SK-N-SH treated with all-trans-retinoic acid at 6 μM for 48 hours (cell line): Measurements from ENCODE around the gene DDX24.

Experiments
- ATAC-seq: fragments of 200-7000 bp; cut with Tn5 transposase; 3 replicates; pipeline ENCODE4 v1.9.1; 2020; ENCODE audit warnings: mild to moderate bottlenecking, moderate library complexity
- ARNTL ChIP-seq: fragments of 450-650 bp; formaldehyde crosslinking; IDR thresholded peaks from 2 replicates; pipeline ENCODE4 v1.5.0; 2020; ENCODE audit warnings: low read depth, mild to moderate bottlenecking, moderate library complexity, borderline replicate concordance
- BACH2 ChIP-seq: fragments of 250-450 bp; sonication (Bioruptor Pico); IDR thresholded peaks from 2 replicates; pipeline ENCODE4 v1.9.0; 2021; ENCODE audit warnings: mild to moderate bottlenecking, borderline replicate concordance
- CSDC2 ChIP-seq: fragments of 250-450 bp; sonication (Bioruptor Pico); IDR thresholded peaks from 2 replicates; pipeline ENCODE4 v1.5.0; 2020; ENCODE audit warnings: mild to moderate bottlenecking, moderate library complexity
- ESRRG ChIP-seq: fragments of 250-450 bp; sonication (Bioruptor Pico); IDR thresholded peaks from 2 replicates; pipeline ENCODE4 v1.6.1; 2021; ENCODE audit warnings: mild to moderate bottlenecking
- GLIS3 ChIP-seq: fragments of 250-450 bp; sonication (Bioruptor Pico); IDR thresholded peaks from 2 replicates; pipeline ENCODE4 v1.5.0; 2020; ENCODE audit warnings: mild to moderate bottlenecking, moderate library complexity
- ISL1 ChIP-seq: fragments of 250-450 bp; sonication (Bioruptor Pico); IDR thresholded peaks from 2 replicates; pipeline ENCODE4 v2.1.2; 2022; ENCODE audit warnings: mild to moderate bottlenecking, moderate library complexity
- OSR1 ChIP-seq: fragments of 250-450 bp; sonication (Bioruptor Pico); IDR thresholded peaks from 2 replicates; pipeline ENCODE4 v1.8.0; 2022; ENCODE audit warnings: moderate library complexity, mild to moderate bottlenecking, inconsistent platforms
- PPARA ChIP-seq: fragments of 250-450 bp; sonication (Bioruptor Pico); IDR thresholded peaks from 2 replicates; pipeline ENCODE4 v1.5.0; 2020; ENCODE audit warnings: mild to moderate bottlenecking, borderline replicate concordance
- RARB ChIP-seq: fragments of 250-450 bp; sonication (Bioruptor Pico); IDR thresholded peaks from 2 replicates; pipeline ENCODE4 v1.8.0; 2021; ENCODE audit warnings: mild to moderate bottlenecking, moderate library complexity
- SNAI2 ChIP-seq: fragments of 250-450 bp; sonication (Bioruptor Pico); IDR thresholded peaks from 2 replicates; pipeline ENCODE4 v1.5.0; 2020; ENCODE audit warnings: mild to moderate bottlenecking, moderate library complexity
- TCF4 ChIP-seq: fragments of 250-450 bp; sonication (Bioruptor Pico); IDR thresholded peaks from 2 replicates; pipeline ENCODE4 v1.8.0; 2021; ENCODE audit warnings: mild to moderate bottlenecking, moderate library complexity, borderline replicate concordance
- TOX ChIP-seq: fragments of 250-450 bp; sonication (Bioruptor Pico); IDR thresholded peaks from 2 replicates; pipeline ENCODE4 v1.8.0; 2021; ENCODE audit warnings: mild to moderate bottlenecking, moderate library complexity, borderline replicate concordance
- ZC3H10 ChIP-seq: fragments of 250-450 bp; sonication (Bioruptor Pico); IDR thresholded peaks from 2 replicates; pipeline ENCODE4 v1.5.1; 2021; ENCODE audit warnings: mild to moderate bottlenecking, moderate library complexity
- ZFP3 ChIP-seq: fragments of 250-450 bp; sonication (Bioruptor Pico); IDR thresholded peaks from 2 replicates; pipeline ENCODE4 v1.5.0; 2020; ENCODE audit warnings: mild to moderate bottlenecking, moderate library complexity
- ZFP30 ChIP-seq: fragments of 450-650 bp; formaldehyde crosslinking; IDR thresholded peaks from 2 replicates; pipeline ENCODE4 v1.5.0; 2022; ENCODE audit warnings: mild to moderate bottlenecking, moderate library complexity
- ZNF565 ChIP-seq: fragments of 450-650 bp; formaldehyde crosslinking; conservative IDR thresholded peaks from 2 replicates; pipeline ENCODE4 v1.5.0; 2020; ENCODE audit warnings: low read depth, mild to moderate bottlenecking, moderate library complexity
- ZNF8 ChIP-seq: fragments of 450-650 bp; formaldehyde crosslinking; IDR thresholded peaks from 2 replicates; pipeline ENCODE4 v1.5.0; 2020; ENCODE audit warnings: mild to moderate bottlenecking, moderate library complexity
- TF ChIP-seq, protein P1 (sequence below): fragments of 250-450 bp; sonication (Bioruptor Pico); IDR thresholded peaks from 2 replicates; pipeline ENCODE4 v1.5.1; 2020; ENCODE audit warnings: low read depth, mild to moderate bottlenecking, moderate library complexity
- TF ChIP-seq, protein P2 (sequence below): fragments of 250-450 bp; sonication (Bioruptor Pico); IDR thresholded peaks from 2 replicates; pipeline ENCODE4 v1.8.0; 2020; ENCODE audit warnings: mild to moderate bottlenecking, moderate library complexity, borderline replicate concordance
- TF ChIP-seq, protein P3 (sequence below): fragments of 250-450 bp; sonication (Bioruptor Pico); IDR thresholded peaks from 2 replicates; pipeline ENCODE4 v1.8.0; 2021; ENCODE audit warnings: low read depth, mild to moderate bottlenecking, moderate library complexity, borderline replicate concordance
- TF ChIP-seq, protein P4 (sequence below): fragments of 250-450 bp; sonication (Bioruptor Pico); IDR thresholded peaks from 2 replicates; pipeline ENCODE4 v1.5.0; 2020; ENCODE audit warnings: mild to moderate bottlenecking, moderate library complexity

Gene DDX24

DNA sequence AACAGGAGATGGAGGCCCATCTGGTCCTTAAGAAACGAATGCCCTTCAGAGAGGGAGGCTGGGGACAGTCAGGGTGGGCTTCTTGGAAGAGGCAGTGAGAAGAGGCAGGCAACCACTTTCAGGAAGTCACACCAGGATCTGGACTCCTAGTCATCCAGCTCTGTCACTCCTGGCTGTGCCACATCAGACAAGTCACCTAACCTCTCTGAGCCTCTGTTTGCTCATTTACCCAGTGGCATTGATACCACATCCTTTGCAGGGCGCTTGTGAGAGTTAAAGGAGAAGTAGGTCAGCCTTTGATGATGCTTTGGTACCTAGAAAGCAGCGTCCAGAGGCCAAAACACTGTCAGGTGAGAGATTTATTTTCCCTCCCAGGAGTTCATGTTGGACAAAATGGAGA lies 72.8 kb downstream of the DDX24 start:
- TF ChIP-seq ZC3H10 (CRISPR knock-in tag), result no peak
- TF ChIP-seq PPARA, result no peak
- TF ChIP-seq RARB (CRISPR knock-in tag), result no peak
- no peak for TF ChIP-seq TOX (CRISPR knock-in tag)
- TF ChIP-seq, protein P1, sequence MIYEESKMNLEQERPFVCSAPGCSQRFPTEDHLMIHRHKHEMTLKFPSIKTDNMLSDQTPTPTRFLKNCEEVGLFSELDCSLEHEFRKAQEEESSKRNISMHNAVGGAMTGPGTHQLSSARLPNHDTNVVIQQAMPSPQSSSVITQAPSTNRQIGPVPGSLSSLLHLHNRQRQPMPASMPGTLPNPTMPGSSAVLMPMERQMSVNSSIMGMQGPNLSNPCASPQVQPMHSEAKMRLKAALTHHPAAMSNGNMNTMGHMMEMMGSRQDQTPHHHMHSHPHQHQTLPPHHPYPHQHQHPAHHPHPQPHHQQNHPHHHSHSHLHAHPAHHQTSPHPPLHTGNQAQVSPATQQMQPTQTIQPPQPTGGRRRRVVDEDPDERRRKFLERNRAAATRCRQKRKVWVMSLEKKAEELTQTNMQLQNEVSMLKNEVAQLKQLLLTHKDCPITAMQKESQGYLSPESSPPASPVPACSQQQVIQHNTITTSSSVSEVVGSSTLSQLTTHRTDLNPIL (CRISPR knock-in tag), result no peak
- TF ChIP-seq, protein P2, sequence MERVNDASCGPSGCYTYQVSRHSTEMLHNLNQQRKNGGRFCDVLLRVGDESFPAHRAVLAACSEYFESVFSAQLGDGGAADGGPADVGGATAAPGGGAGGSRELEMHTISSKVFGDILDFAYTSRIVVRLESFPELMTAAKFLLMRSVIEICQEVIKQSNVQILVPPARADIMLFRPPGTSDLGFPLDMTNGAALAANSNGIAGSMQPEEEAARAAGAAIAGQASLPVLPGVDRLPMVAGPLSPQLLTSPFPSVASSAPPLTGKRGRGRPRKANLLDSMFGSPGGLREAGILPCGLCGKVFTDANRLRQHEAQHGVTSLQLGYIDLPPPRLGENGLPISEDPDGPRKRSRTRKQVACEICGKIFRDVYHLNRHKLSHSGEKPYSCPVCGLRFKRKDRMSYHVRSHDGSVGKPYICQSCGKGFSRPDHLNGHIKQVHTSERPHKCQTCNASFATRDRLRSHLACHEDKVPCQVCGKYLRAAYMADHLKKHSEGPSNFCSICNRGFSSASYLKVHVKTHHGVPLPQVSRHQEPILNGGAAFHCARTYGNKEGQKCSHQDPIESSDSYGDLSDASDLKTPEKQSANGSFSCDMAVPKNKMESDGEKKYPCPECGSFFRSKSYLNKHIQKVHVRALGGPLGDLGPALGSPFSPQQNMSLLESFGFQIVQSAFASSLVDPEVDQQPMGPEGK (CRISPR knock-in tag), result no peak
- no peak for TF ChIP-seq ZFP3
- TF ChIP-seq ZNF565 (CRISPR knock-in tag), result no peak
- no peak for TF ChIP-seq BACH2 (CRISPR knock-in tag)
- no peak for TF ChIP-seq ZNF8
- TF ChIP-seq, protein P3, sequence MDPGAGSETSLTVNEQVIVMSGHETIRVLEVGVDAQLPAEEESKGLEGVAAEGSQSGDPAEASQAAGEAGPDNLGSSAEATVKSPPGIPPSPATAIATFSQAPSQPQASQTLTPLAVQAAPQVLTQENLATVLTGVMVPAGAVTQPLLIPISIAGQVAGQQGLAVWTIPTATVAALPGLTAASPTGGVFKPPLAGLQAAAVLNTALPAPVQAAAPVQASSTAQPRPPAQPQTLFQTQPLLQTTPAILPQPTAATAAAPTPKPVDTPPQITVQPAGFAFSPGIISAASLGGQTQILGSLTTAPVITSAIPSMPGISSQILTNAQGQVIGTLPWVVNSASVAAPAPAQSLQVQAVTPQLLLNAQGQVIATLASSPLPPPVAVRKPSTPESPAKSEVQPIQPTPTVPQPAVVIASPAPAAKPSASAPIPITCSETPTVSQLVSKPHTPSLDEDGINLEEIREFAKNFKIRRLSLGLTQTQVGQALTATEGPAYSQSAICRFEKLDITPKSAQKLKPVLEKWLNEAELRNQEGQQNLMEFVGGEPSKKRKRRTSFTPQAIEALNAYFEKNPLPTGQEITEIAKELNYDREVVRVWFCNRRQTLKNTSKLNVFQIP (CRISPR knock-in tag), result no peak
- no peak for TF ChIP-seq ESRRG (CRISPR knock-in tag)
- TF ChIP-seq GLIS3, result no peak
- no peak for TF ChIP-seq TCF4 (CRISPR knock-in tag)
- TF ChIP-seq ARNTL (CRISPR knock-in tag), result no peak
- no peak for TF ChIP-seq CSDC2 (CRISPR knock-in tag)
- TF ChIP-seq ZFP30 (CRISPR knock-in tag), result no peak
- TF ChIP-seq OSR1 (CRISPR knock-in tag), result no peak
- TF ChIP-seq, all 23 proteins: peak for 0
- ATAC-seq, result no peak

DNA sequence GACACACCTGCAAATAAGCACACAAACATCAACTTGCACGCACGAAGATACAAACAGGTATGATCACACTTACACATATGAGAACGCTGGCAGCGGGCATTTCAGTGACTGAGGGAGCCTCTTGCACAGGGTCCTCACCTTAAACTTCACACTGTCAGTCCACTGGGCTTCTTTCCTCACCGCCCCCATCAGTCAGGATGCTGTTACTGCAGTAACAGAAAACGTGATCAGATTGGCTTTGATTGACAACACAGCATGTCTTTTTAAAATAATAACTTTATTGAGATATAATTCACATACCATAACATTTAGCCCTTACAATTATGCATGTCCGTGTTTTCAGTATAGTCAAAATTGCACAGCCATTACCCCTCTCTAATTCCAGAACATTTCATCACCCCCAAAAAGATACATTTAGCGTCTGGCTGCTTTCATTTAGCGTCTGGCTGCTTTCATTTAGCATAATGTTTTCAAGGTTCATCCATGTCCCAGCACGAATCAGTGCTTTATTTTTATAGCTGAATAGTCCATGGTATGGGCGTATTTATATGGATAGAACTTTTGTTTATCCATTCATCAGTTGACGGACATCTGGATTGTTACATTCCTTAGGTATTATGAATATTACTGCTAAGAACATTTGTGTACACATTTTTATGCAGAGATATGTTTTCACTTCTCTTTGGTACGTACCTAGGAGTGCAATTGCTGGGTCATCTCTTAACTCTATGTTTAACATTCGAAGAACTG lies 75.5 kb downstream of the DDX24 start:
- ATAC-seq, result no peak
- TF ChIP-seq ZNF8 (no peak), BACH2 (CRISPR knock-in tag) (no peak), ZFP30 (CRISPR knock-in tag) (no peak), SNAI2 (no peak), TCF4 (CRISPR knock-in tag) (no peak), ZNF565 (CRISPR knock-in tag) (no peak), CSDC2 (CRISPR knock-in tag) (no peak), ISL1 (CRISPR knock-in tag) (no peak), ESRRG (CRISPR knock-in tag) (no peak), PPARA (no peak)
- TF ChIP-seq, protein P2 (CRISPR knock-in tag), result no peak
- TF ChIP-seq, protein P1 (CRISPR knock-in tag), result no peak

DNA sequence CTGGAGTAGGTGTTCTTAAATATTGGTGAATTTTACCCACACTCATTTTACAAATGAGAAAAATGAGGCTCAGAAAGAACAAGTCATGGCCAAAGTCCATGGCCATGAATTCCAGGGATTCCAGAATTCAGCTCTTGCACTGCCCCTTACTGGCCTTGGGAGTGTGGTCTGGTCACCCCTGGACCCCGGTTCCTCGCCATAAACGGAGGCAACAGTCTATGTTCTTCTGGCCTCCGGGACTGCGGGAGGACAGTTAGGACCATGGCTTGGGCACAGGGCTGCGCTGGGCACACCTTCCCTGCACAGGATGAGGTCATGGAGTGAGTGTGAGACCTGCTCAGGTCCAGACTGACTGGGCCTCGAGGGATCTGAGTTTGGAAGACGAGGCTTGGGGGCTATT lies 77.0 kb downstream of the DDX24 start:
- no peak for ATAC-seq
- TF ChIP-seq, protein P4, sequence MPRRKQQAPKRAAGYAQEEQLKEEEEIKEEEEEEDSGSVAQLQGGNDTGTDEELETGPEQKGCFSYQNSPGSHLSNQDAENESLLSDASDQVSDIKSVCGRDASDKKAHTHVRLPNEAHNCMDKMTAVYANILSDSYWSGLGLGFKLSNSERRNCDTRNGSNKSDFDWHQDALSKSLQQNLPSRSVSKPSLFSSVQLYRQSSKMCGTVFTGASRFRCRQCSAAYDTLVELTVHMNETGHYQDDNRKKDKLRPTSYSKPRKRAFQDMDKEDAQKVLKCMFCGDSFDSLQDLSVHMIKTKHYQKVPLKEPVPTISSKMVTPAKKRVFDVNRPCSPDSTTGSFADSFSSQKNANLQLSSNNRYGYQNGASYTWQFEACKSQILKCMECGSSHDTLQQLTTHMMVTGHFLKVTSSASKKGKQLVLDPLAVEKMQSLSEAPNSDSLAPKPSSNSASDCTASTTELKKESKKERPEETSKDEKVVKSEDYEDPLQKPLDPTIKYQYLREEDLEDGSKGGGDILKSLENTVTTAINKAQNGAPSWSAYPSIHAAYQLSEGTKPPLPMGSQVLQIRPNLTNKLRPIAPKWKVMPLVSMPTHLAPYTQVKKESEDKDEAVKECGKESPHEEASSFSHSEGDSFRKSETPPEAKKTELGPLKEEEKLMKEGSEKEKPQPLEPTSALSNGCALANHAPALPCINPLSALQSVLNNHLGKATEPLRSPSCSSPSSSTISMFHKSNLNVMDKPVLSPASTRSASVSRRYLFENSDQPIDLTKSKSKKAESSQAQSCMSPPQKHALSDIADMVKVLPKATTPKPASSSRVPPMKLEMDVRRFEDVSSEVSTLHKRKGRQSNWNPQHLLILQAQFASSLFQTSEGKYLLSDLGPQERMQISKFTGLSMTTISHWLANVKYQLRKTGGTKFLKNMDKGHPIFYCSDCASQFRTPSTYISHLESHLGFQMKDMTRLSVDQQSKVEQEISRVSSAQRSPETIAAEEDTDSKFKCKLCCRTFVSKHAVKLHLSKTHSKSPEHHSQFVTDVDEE, result no peak
- TF ChIP-seq ZNF8, result no peak
